ENCODE measurements around the gene GOSR2. TPM values are rescaled to one million over a fixed set of nuclear protein-coding genes. Genes with fewer than 3 reads are reported as not detected.
A peak's percentile ranks its signal among the peaks of the same experiment; 100 is the strongest.
"Not testable (repeated sequence)": the region's sequence is repeated elsewhere in the genome, so short reads cannot be mapped to it uniquely, and the experiment has no call there.

The GOSR2 gene
- polyA plus RNA-seq, 3 donors: 53.1 to 61.2 (median 55.3) TPM

- no peak for DNase-seq (ENCODE audit: low read depth in 3 of 3, low spot score in 2 of 3)
These were observed 30.7 kb upstream of the GOSR2 start for GRCh38 chr17:46892192-46892703.

- no peak for DNase-seq (ENCODE audit: low read depth in 3 of 3, low spot score in 2 of 3)
These were observed 28.9 kb upstream of the GOSR2 start for GRCh38 chr17:46894024-46894423.

- DNase-seq (ENCODE audit: low read depth in 3 of 3, low spot score in 2 of 3): peak in 2 of 3 donors; percentile 21 to 26
These were observed 28.3 kb upstream of the GOSR2 start for GRCh38 chr17:46894476-46895151.

- no peak for DNase-seq (ENCODE audit: low read depth in 3 of 3, low spot score in 2 of 3)
These were observed 27.8 kb upstream of the GOSR2 start for GRCh38 chr17:46895171-46895570.

- DNase-seq (ENCODE audit: low read depth in 3 of 3, low spot score in 2 of 3): no peak
These were observed 26.0 kb upstream of the GOSR2 start for GRCh38 chr17:46896991-46897390.

GRCh38 chr17:46898364-46898763 lies 24.6 kb upstream of the GOSR2 start:
- DNase-seq (ENCODE audit: low read depth in 3 of 3, low spot score in 2 of 3): no peak

- DNase-seq (ENCODE audit: low read depth in 3 of 3, low spot score in 2 of 3): no peak
These were observed 24.1 kb upstream of the GOSR2 start for GRCh38 chr17:46898860-46899259.

GRCh38 chr17:46901291-46901690 lies 21.7 kb upstream of the GOSR2 start:
- DNase-seq (ENCODE audit: low read depth in 3 of 3, low spot score in 2 of 3): no peak

- no peak for DNase-seq (ENCODE audit: low read depth in 3 of 3, low spot score in 2 of 3)
These were observed 18.9 kb upstream of the GOSR2 start for GRCh38 chr17:46903762-46904672.

- no peak for DNase-seq (ENCODE audit: low read depth in 3 of 3, low spot score in 2 of 3)
These were observed 14.8 kb upstream of the GOSR2 start for GRCh38 chr17:46908068-46908737.

- DNase-seq (ENCODE audit: low read depth in 3 of 3, low spot score in 2 of 3): no peak
These were observed 12.6 kb upstream of the GOSR2 start for GRCh38 chr17:46910179-46910927.

GRCh38 chr17:46911311-46911710 lies 11.6 kb upstream of the GOSR2 start:
- no peak for DNase-seq (ENCODE audit: low read depth in 3 of 3, low spot score in 2 of 3)

- DNase-seq (ENCODE audit: low read depth in 3 of 3, low spot score in 2 of 3): no peak
These were observed 7.4 kb upstream of the GOSR2 start for GRCh38 chr17:46915596-46915995.

- no peak for DNase-seq (ENCODE audit: low read depth in 3 of 3, low spot score in 2 of 3)
These were observed 6.7 kb upstream of the GOSR2 start for GRCh38 chr17:46916211-46916610.

- DNase-seq (ENCODE audit: low read depth in 3 of 3, low spot score in 2 of 3): no peak
These were observed 6.3 kb upstream of the GOSR2 start for GRCh38 chr17:46916623-46917022.

- DNase-seq (ENCODE audit: low read depth in 3 of 3, low spot score in 2 of 3): no peak
These were observed 5.9 kb upstream of the GOSR2 start for GRCh38 chr17:46917041-46917440.

GRCh38 chr17:46917516-46917915 lies 5.4 kb upstream of the GOSR2 start:
- no peak for DNase-seq (ENCODE audit: low read depth in 3 of 3, low spot score in 2 of 3)

GRCh38 chr17:46921962-46922361 lies 998 bp upstream of the GOSR2 start:
- DNase-seq (ENCODE audit: low read depth in 3 of 3, low spot score in 2 of 3): not testable (repeated sequence)

- DNase-seq (ENCODE audit: low read depth in 3 of 3, low spot score in 2 of 3): no peak
These were observed 515 bp upstream of the GOSR2 start for GRCh38 chr17:46922487-46922803.

- DNase-seq (ENCODE audit: low read depth in 3 of 3, low spot score in 2 of 3): no peak
These were observed 2.4 kb downstream of the GOSR2 start for GRCh38 chr17:46925185-46925868.
